ENCODE measurements around the gene DPP8.

DPP8 gene

DNA sequence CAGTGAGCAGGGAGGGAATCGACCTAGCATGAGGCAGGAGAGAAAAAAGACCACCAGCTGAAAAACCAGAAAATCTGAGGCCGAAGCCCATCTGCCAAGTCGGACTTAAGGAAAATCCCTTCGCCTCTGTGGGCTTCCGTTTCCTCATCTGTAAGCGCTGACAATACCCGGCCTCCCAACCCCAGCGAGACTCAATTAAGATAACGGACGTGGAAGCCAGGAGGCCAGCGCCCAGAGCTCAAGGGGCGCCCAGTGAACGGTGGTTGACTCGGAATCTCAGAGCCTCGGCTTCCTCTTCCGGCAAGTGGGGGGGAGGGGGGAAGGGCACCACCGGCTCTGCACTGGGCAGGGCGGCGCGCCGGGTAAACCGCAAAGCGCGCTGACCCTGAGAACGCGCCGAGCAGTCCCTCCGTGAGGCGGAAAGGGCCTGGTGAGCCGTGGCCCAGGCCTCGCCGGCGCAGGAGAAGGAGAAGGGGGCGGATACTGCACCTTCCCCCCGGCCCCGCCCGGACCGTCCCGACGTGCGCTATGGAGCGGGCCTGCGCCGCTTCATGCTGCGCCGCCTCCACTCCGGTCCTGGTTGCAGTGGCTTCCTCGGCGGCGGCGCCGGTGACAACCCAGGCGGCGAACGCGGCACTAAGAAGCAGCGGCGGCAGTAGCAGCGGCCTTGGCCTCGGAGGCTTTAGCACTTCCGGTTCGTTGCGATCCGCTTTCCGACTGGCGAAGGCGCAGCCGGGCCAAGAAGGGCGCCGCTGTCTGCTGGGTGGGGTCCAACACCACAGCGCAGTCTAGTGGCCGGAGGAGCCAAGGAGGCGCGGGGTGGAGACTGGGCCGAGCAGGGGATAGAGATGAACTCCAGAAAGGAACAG is at the start of gene DPP8:
DPP8 (minus strand) TSS at position 693 of the 869 bp plus-strand sequence. CDS start 5,136 bp downstream, outside the sequence.
- Histone ChIP-seq H3K9ac (no peak within 1 kb of the TSS), H3K4me3 (ENCODE audit: low read depth, low read length) (peak within 1 kb of the TSS; percentile 93), H3K79me2 (peaks cover 9% of the 10 kb centered on the region), H3K27me3 (ENCODE audit: control insufficient read depth, insufficient read depth, low read length) (no peaks in the 10 kb centered on the region), H3K27ac (peak within 1 kb of the TSS; percentile 76), H2AFZ (peak within 1 kb of the TSS; percentile 93), H3K9me3 (ENCODE audit: control insufficient read depth, low read length) (no peaks in the 10 kb centered on the region), H3K4me2 (ENCODE audit: low read length) (peak within 1 kb of the TSS; percentile 56), H3K4me1 (peaks cover 5% of the 10 kb centered on the region), H3K36me3 (ENCODE audit: control insufficient read depth, insufficient read depth, low read length) (no peaks in the 10 kb centered on the region)
- TF ChIP-seq, protein P1, sequence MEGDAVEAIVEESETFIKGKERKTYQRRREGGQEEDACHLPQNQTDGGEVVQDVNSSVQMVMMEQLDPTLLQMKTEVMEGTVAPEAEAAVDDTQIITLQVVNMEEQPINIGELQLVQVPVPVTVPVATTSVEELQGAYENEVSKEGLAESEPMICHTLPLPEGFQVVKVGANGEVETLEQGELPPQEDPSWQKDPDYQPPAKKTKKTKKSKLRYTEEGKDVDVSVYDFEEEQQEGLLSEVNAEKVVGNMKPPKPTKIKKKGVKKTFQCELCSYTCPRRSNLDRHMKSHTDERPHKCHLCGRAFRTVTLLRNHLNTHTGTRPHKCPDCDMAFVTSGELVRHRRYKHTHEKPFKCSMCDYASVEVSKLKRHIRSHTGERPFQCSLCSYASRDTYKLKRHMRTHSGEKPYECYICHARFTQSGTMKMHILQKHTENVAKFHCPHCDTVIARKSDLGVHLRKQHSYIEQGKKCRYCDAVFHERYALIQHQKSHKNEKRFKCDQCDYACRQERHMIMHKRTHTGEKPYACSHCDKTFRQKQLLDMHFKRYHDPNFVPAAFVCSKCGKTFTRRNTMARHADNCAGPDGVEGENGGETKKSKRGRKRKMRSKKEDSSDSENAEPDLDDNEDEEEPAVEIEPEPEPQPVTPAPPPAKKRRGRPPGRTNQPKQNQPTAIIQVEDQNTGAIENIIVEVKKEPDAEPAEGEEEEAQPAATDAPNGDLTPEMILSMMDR (IDR thresholded peaks at IDR 0.05): peak; percentile 78

DNA sequence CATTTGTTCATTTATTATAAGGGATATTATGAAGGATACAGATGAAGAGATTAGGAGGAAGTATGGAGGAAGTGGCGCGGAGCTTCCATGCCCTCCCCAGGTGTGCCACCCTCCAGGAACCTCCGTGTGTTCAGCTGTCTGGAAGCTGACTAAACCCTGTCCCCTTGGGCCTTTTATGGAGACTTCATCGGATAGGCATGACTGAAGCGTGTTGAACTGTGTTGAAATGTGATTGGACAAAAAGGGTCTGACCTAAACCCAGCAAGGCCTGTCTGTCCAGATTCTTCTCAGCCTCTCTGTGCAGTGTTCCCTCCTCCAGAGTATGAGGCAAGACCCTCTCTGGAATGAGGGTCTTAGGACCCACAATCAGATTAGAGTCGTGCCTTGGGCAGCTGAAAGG is 44.4 kb upstream of the DPP8 start:
- Histone ChIP-seq H3K4me2 (ENCODE audit: low read length) (no peak overlapping the region), H3K4me3 (ENCODE audit: low read depth, low read length) (no peak overlapping the region), H3K27me3 (ENCODE audit: control insufficient read depth, insufficient read depth, low read length) (no peaks in the 10 kb centered on the region), H2AFZ (no peak overlapping the region), H3K36me3 (ENCODE audit: control insufficient read depth, insufficient read depth, low read length) (no peaks in the 10 kb centered on the region), H3K4me1 (no peaks in the 10 kb centered on the region), H3K79me2 (no peaks in the 10 kb centered on the region), H3K27ac (no peak overlapping the region), H3K9me3 (ENCODE audit: control insufficient read depth, low read length) (no peaks in the 10 kb centered on the region), H3K9ac (no peak overlapping the region)
- TF ChIP-seq, protein P1 (IDR thresholded peaks at IDR 0.05): no peak

DNA sequence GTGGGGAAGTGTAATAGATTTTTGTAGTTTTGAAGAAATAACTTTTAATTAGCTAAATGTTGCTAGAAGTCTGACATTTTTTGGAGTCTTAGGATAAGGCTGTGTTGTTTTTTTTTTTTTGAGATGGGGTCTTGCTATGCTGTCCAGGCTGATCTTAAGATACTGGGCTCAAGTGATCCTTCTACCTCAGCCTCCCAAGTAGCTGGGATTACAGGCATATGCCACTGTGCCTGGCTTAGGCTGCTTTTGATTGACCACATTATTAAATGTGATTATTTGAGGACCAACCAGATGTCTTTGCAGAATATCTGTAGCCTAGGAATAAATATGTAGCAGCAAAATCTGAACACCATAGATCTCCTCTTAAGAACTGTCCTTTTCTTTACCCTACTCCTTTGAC is 42.5 kb upstream of the DPP8 start:
- Histone ChIP-seq H2AFZ (no peak overlapping the region), H3K4me1 (no peaks in the 10 kb centered on the region), H3K36me3 (ENCODE audit: control insufficient read depth, insufficient read depth, low read length) (no peaks in the 10 kb centered on the region), H3K9me3 (ENCODE audit: control insufficient read depth, low read length) (no peaks in the 10 kb centered on the region), H3K27me3 (ENCODE audit: control insufficient read depth, insufficient read depth, low read length) (no peaks in the 10 kb centered on the region), H3K4me3 (ENCODE audit: low read depth, low read length) (no peak overlapping the region), H3K9ac (no peak overlapping the region), H3K79me2 (no peaks in the 10 kb centered on the region), H3K27ac (no peak overlapping the region), H3K4me2 (ENCODE audit: low read length) (no peak overlapping the region)
- TF ChIP-seq, protein P1 (IDR thresholded peaks at IDR 0.05): no peak

DNA sequence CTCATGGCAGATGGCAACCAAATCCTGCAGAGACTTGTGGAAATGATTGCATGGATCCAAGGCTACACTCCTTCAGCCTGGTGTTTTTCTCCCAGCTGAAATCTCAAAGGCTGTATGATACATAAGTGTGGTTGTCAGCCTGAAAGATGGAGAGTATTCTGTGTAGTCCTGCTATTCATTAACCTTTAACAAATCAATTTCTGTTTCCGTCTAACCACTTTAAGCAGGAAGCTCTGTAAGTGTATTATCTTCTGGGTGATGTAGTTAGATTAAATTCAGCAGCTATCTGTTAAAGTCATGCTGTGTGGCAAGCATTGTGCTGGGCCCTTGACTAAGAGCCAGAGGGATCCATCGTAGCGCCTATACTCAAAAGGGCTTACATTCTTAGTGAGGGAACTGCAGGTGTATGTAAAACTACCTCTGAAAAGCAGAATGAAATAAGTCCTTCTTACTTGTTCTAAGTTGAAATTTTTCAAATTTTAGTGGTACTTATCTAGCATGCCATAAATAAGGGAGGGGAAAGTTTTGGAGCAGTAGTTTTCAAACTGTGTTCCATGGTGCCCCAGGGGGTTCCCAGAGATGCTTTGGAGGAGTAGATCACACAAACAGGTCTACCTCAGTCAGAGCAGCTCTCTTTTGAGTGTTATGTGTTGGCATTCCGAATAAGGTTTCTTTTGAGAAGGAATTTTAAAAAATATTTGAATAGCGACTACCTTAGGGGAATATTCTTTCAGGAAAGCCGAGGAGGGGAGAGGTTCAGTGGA is 41.7 kb upstream of the DPP8 start:
- H3K4me3 ChIP-seq (ENCODE audit: low read depth, low read length): no peak overlapping the region
- TF ChIP-seq, protein P1 (IDR thresholded peaks at IDR 0.05): no peak
- no peak overlapping the region for H3K9ac ChIP-seq
- H3K9me3 ChIP-seq (ENCODE audit: control insufficient read depth, low read length): no peaks in the 10 kb centered on the region
- H3K79me2 ChIP-seq: no peaks in the 10 kb centered on the region
- H3K27me3 ChIP-seq (ENCODE audit: control insufficient read depth, insufficient read depth, low read length): no peaks in the 10 kb centered on the region
- H3K4me2 ChIP-seq (ENCODE audit: low read length): no peak overlapping the region
- H3K4me1 ChIP-seq: no peaks in the 10 kb centered on the region
- H2AFZ ChIP-seq: no peak overlapping the region
- H3K27ac ChIP-seq: no peak overlapping the region
- no peaks in the 10 kb centered on the region for H3K36me3 ChIP-seq (ENCODE audit: control insufficient read depth, insufficient read depth, low read length)
